HEK293T (cell line): ENCODE measurements around the gene LAYN.

Experiments used
- ARNT ChIP-seq: fragments of 450-650 bp; IDR thresholded peaks from 2 replicates; pipeline ENCODE4 v1.6.1; 2017; ENCODE audit warnings: mild to moderate bottlenecking
- BHLHE40 ChIP-seq: fragments of 450-650 bp; IDR thresholded peaks from 2 replicates; pipeline ENCODE4 v1.6.1; 2016; ENCODE audit warnings: mild to moderate bottlenecking, moderate library complexity, borderline replicate concordance
- FOXA1 ChIP-seq: fragments of 450-650 bp; IDR thresholded peaks from 2 replicates; pipeline ENCODE4 v1.6.1; 2016; ENCODE audit warnings: mild to moderate bottlenecking
- FOXK2 ChIP-seq: fragments of 450-650 bp; IDR thresholded peaks from 2 replicates; pipeline ENCODE4 v1.6.1; 2016; ENCODE audit warnings: mild to moderate bottlenecking
- FOXM1 ChIP-seq: fragments of 450-650 bp; IDR thresholded peaks from 2 replicates; pipeline ENCODE4 v1.6.1; 2017; ENCODE audit warnings: mild to moderate bottlenecking, borderline replicate concordance
- HDGF ChIP-seq: fragments of 450-650 bp; IDR thresholded peaks from 2 replicates; pipeline ENCODE4 v1.6.1; 2017; ENCODE audit warnings: antibody characterized with exemption, borderline replicate concordance
- L3MBTL2 ChIP-seq: fragments of 450-650 bp; conservative IDR thresholded peaks from 2 replicates; pipeline ENCODE4 v1.6.1; 2016; ENCODE audit warnings: mild to moderate bottlenecking
- NFRKB ChIP-seq: fragments of 450-650 bp; IDR thresholded peaks from 2 replicates; pipeline ENCODE4 v1.6.1; 2016; ENCODE audit warnings: mild to moderate bottlenecking, moderate library complexity
- PKNOX1 ChIP-seq: fragments of 450-650 bp; IDR thresholded peaks from 2 replicates; pipeline ENCODE4 v1.6.1; 2016
- SP1 ChIP-seq: fragments of 450-650 bp; IDR thresholded peaks from 2 replicates; pipeline ENCODE4 v1.6.1; 2017
- SUZ12 ChIP-seq: fragments of 450-650 bp; IDR thresholded peaks from 2 replicates; pipeline ENCODE4 v1.6.1; 2016; ENCODE audit warnings: mild to moderate bottlenecking
- TARDBP ChIP-seq: fragments of 450-650 bp; IDR thresholded peaks from 2 replicates; pipeline ENCODE4 v1.6.1; 2016
- ZNF384 ChIP-seq: fragments of 450-650 bp; IDR thresholded peaks from 2 replicates; pipeline ENCODE4 v1.6.1; 2016

GRCh38 chr11:111539426-111540113, 950 bp upstream of the LAYN start:
- TF ChIP-seq ARNT (no peak), FOXM1 (no peak), NFRKB (no peak), BHLHE40 (no peak), TARDBP (no peak), PKNOX1 (no peak), SUZ12 (no peak), FOXA1 (no peak), FOXK2 (no peak), L3MBTL2 (no peak), ZNF384 (no peak), SP1 (no peak), HDGF (no peak)
